ENCODE measurements around the gene HSD17B8.

DNA sequence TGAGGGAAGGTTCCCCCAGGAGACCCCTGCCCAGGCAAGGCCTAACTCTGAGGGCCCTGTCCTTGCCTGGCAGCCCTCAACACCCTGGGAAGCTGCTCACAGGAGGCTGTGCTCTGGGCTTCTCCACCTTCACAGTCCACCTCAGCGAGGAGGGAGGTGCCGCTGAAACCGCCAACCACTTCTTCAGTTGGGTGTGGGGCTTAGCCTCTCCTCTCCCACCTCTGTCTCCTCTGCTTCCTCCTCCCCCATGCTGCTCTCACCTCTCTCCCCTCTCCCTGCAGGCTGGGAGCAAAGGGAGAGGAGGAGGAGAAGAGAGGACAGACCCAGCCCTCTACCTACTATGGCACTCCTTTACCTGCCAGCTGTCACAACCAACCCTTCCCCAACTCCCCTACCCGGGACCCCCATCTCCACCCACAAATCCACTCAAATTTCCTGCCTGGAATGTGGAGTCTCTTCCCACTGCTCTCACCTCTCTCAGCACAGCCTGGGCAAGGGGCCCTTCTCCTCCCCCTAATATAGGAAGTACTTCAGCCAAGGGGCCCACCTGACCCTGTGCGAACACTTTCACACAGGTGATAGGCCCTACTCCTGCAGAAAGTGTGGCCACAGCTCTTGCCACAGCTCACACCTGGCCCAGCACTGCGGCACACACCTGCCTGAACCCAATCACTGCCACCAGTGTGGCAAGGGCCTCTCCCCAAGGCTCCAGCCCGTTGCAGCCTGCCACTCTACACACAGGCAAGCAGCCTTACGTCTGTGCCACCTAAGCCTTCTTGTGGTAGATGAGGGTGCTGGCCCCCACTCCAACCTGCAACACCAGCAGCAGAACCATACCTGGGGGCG, 11.0 kb downstream of the HSD17B8 start:
- TF ChIP-seq CTCF (IDR thresholded peaks at IDR 0.05), result no peak
- TF ChIP-seq POLR2AphosphoS5 (IDR thresholded peaks at IDR 0.05), result no peak
- no peak for TF ChIP-seq POLR2A (IDR thresholded peaks at IDR 0.05)
- TF ChIP-seq EP300 (IDR thresholded peaks at IDR 0.05), result no peak
